Osteoblast (primary cell): ENCODE results near the gene GALR3. TPM values are rescaled to one million over a fixed set of nuclear protein-coding genes. Genes with fewer than 3 reads are reported as not detected.

Experiments used
- DNase-seq: peaks from one replicate; pipeline ENCODE4 v3.0.0; 2011; ENCODE audit warnings: low spot score, mixed read lengths; ENCODE audit not compliant: insufficient read length; ENCODE audit errors: missing footprints
- H2AFZ ChIP-seq: 2 replicates; pipeline ENCODE4 v1.6.0; 2011; ENCODE audit warnings: mild to moderate bottlenecking, low read length
- H3K27ac ChIP-seq: 2 replicates; pipeline ENCODE4 v1.5.1; 2011; ENCODE audit warnings: mild to moderate bottlenecking, low read depth, low read length, moderate library complexity
- H3K27me3 ChIP-seq: 2 replicates; pipeline ENCODE4 v1.6.0; 2012; ENCODE audit warnings: mild to moderate bottlenecking, control low read depth, inconsistent platforms, low read length, moderate library complexity; ENCODE audit not compliant: insufficient read depth
- H3K36me3 ChIP-seq: 2 replicates; pipeline ENCODE4 v1.5.1; 2011; ENCODE audit warnings: mild to moderate bottlenecking, low read length, control low read depth, moderate library complexity; ENCODE audit not compliant: insufficient read depth
- H3K4me1 ChIP-seq: 2 replicates; pipeline ENCODE4 v1.5.1; 2011; ENCODE audit warnings: mild to moderate bottlenecking, low read length, control low read depth, moderate library complexity; ENCODE audit not compliant: insufficient read depth
- H3K4me2 ChIP-seq: 2 replicates; pipeline ENCODE4 v1.6.0; 2011; ENCODE audit warnings: mild to moderate bottlenecking, low read length; ENCODE audit not compliant: insufficient read depth
- H3K4me3 ChIP-seq: fragments of 200-600 bp; sonication (generic); 3 replicates; pipeline ENCODE4 v1.5.1; 2012; ENCODE audit warnings: mild to moderate bottlenecking, low read length, inconsistent platforms; ENCODE audit not compliant: insufficient read depth
- H3K79me2 ChIP-seq: 2 replicates; pipeline ENCODE4 v1.6.0; 2012; ENCODE audit warnings: mild to moderate bottlenecking, low read length, control low read depth, inconsistent platforms; ENCODE audit not compliant: insufficient read depth
- H3K9me3 ChIP-seq: 2 replicates; pipeline ENCODE4 v1.5.1; 2011; ENCODE audit warnings: low read depth, low read length, control low read depth
- H4K20me1 ChIP-seq: 2 replicates; pipeline ENCODE4 v1.6.0; 2012; ENCODE audit warnings: mild to moderate bottlenecking, low read length, control low read depth; ENCODE audit not compliant: insufficient read depth
- small RNA-seq: library from RNA; depleted of rRNA; stranded (forward); fragments of <200 nt; gene quantifications from one replicate; pipeline ENCODE3, GENCODE V24; 2012
- total RNA-seq: library from RNA; depleted of rRNA; stranded (reverse); fragments of >200 nt; gene quantifications from 2 replicates; pipeline ENCODE4 v1.2.3, GENCODE V29; 2012
- TF ChIP-seq, protein P1 (sequence below): IDR thresholded peaks from 2 replicates; pipeline ENCODE4 v1.5.1; 2011; ENCODE audit warnings: mild to moderate bottlenecking, low read depth, low read length, moderate library complexity; ENCODE audit errors: extremely low read depth

Gene GALR3
- total RNA-seq, 1 donor = not detected

DNA sequence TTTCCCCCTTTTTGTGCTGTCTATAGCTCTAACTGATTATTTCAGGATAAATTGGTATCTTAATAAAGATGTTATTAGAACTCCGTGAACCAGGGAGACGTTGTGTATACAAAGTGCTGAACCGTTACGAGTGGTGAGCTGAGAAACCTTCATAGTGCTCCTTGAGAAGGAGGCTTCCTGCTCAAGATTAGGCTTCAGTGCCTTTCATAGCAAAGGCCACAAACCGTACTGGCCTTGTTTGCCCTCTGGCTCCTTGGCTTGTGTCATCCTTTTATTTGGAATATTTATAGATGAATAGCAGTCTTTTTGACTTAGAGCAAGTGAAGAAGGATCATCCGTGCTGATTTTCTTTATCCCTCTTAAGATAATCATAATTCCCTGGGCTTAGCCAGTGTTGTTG lies 42.3 kb downstream of the GALR3 start:
- H3K27me3 ChIP-seq = no peaks in the 10 kb centered on the region
- peaks cover 78% of the 10 kb centered on the region for H3K36me3 ChIP-seq
- no peak for DNase-seq
- H3K4me2 ChIP-seq = no peak overlapping the region
- H3K4me1 ChIP-seq = peaks cover 4% of the 10 kb centered on the region
- no peak overlapping the region for H3K27ac ChIP-seq
- TF ChIP-seq, protein P1, sequence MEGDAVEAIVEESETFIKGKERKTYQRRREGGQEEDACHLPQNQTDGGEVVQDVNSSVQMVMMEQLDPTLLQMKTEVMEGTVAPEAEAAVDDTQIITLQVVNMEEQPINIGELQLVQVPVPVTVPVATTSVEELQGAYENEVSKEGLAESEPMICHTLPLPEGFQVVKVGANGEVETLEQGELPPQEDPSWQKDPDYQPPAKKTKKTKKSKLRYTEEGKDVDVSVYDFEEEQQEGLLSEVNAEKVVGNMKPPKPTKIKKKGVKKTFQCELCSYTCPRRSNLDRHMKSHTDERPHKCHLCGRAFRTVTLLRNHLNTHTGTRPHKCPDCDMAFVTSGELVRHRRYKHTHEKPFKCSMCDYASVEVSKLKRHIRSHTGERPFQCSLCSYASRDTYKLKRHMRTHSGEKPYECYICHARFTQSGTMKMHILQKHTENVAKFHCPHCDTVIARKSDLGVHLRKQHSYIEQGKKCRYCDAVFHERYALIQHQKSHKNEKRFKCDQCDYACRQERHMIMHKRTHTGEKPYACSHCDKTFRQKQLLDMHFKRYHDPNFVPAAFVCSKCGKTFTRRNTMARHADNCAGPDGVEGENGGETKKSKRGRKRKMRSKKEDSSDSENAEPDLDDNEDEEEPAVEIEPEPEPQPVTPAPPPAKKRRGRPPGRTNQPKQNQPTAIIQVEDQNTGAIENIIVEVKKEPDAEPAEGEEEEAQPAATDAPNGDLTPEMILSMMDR = no peak
- H3K79me2 ChIP-seq = peaks cover 17% of the 10 kb centered on the region
- no peaks in the 10 kb centered on the region for H3K9me3 ChIP-seq
- H2AFZ ChIP-seq = no peak overlapping the region
- H3K4me3 ChIP-seq = no peak overlapping the region
- H4K20me1 ChIP-seq = peaks cover 18% of the 10 kb centered on the region

DNA sequence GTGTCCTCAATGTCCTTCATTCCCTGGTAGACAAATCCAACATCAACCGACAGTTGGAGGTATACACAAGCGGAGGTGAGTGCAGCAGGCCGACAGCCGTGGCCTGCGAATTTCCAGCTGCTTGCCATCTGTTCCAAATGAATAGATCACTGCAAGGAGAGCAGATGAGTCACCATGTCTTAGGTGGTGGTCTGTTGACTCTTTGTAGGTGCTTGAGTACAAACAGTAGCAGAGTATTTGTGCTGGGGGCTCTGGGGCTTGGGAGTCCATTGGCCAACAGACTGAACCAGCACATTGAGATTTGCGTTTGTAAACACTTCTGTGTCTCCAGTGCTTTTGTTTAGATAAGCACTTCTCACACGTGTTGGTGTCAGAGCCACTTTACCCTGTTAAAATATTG lies 47.1 kb downstream of the GALR3 start:
- no peak overlapping the region for H3K27ac ChIP-seq
- H3K4me1 ChIP-seq = no peaks in the 10 kb centered on the region
- no peaks in the 10 kb centered on the region for H3K9me3 ChIP-seq
- H3K36me3 ChIP-seq = peaks cover 71% of the 10 kb centered on the region
- peaks cover 11% of the 10 kb centered on the region for H3K79me2 ChIP-seq
- no peak overlapping the region for H3K4me2 ChIP-seq
- no peak overlapping the region for H3K4me3 ChIP-seq
- DNase-seq = no peak
- TF ChIP-seq, protein P1 = no peak
- peaks cover 15% of the 10 kb centered on the region for H4K20me1 ChIP-seq
- H2AFZ ChIP-seq = no peak overlapping the region
- no peaks in the 10 kb centered on the region for H3K27me3 ChIP-seq

Small RNA genes within 50 kb of the gene (small RNA-seq; reads per million reads assigned to genes)
- 3.5 reads per million, percentile 81 among the genes with 10 or more reads in this experiment for gene MIR659

Other genes with a start within 250 kb of the GALR3 start
- not detected in 2 replicates for gene LGALS2, start 243.3 kb upstream of the GALR3 start, total RNA-seq
- gene GGA1, start 214.5 kb upstream of the GALR3 start, total RNA-seq = 36.2 and 38.6 TPM in 2 replicates
- gene SH3BP1, start 183.7 kb upstream of the GALR3 start, total RNA-seq = 4.1 and 4.7 TPM in 2 replicates
- gene PDXP, start 164.7 kb upstream of the GALR3 start, total RNA-seq = 5.0 and 5.8 TPM in 2 replicates
- gene LGALS1, start 147.7 kb upstream of the GALR3 start, total RNA-seq = 3,004 and 3,217 TPM in 2 replicates
- gene NOL12, start 137.0 kb upstream of the GALR3 start, total RNA-seq = 8.8 and 9.0 TPM in 2 replicates
- 144 and 162 TPM in 2 replicates for gene TRIOBP, start 126.3 kb upstream of the GALR3 start, total RNA-seq
- gene GCAT, start 15.4 kb upstream of the GALR3 start, total RNA-seq = 25.9 and 26.8 TPM in 2 replicates
- 20.6 and 23.9 TPM in 2 replicates for gene ANKRD54, start 21.0 kb downstream of the GALR3 start, total RNA-seq
- gene EIF3L, start 26.0 kb downstream of the GALR3 start, total RNA-seq = 280 and 330 TPM in 2 replicates
- gene MICALL1, start 82.9 kb downstream of the GALR3 start, total RNA-seq = 29.5 and 36.9 TPM in 2 replicates
- gene C22orf23, start 130.2 kb downstream of the GALR3 start, total RNA-seq = 0.29 and 0.72 TPM in 2 replicates
- gene POLR2F, start 130.3 kb downstream of the GALR3 start, total RNA-seq = 14.8 and 18.6 TPM in 2 replicates
- gene SOX10, start 161.2 kb downstream of the GALR3 start, total RNA-seq = not detected in 2 replicates
- 14.4 and 15.6 TPM in 2 replicates for gene PICK1, start 234.0 kb downstream of the GALR3 start, total RNA-seq